ENCODE results near the gene SMARCC1.
"Not testable (repeated sequence)": the region's sequence is repeated elsewhere in the genome, so short reads cannot be mapped to it uniquely, and the experiment has no call there.

The SMARCC1 gene

GRCh38 chr3:47766186-47766585 is 15.5 kb downstream of the SMARCC1 start:
- no peak for DNase-seq

- no peak for DNase-seq
Measured at GRCh38 chr3:47762233-47762632, 19.5 kb downstream of the SMARCC1 start.

- no peak for DNase-seq
Measured at GRCh38 chr3:47761046-47761445, 20.6 kb downstream of the SMARCC1 start.

- DNase-seq: not testable (repeated sequence)
Measured at GRCh38 chr3:47760207-47760606, 21.5 kb downstream of the SMARCC1 start.

- no peak for DNase-seq
Measured at GRCh38 chr3:47758261-47759025, 23.2 kb downstream of the SMARCC1 start.

- no peak for DNase-seq
Measured at GRCh38 chr3:47752716-47753115, 29.0 kb downstream of the SMARCC1 start.

GRCh38 chr3:47750811-47751354 is 30.8 kb downstream of the SMARCC1 start:
- DNase-seq: not testable (repeated sequence)

- no peak for DNase-seq
Measured at GRCh38 chr3:47747558-47747957, 34.1 kb downstream of the SMARCC1 start.

- no peak for DNase-seq
Measured at GRCh38 chr3:47746264-47746663, 35.4 kb downstream of the SMARCC1 start.

GRCh38 chr3:47743855-47744254 is 37.8 kb downstream of the SMARCC1 start:
- no peak for DNase-seq

- DNase-seq: not testable (repeated sequence)
Measured at GRCh38 chr3:47743352-47743751, 38.3 kb downstream of the SMARCC1 start.

GRCh38 chr3:47741925-47742324 is 39.8 kb downstream of the SMARCC1 start:
- no peak for DNase-seq

GRCh38 chr3:47732143-47732542 is 49.5 kb downstream of the SMARCC1 start:
- DNase-seq: no peak

GRCh38 chr3:47731061-47731460 is 50.6 kb downstream of the SMARCC1 start:
- no peak for DNase-seq

- DNase-seq: no peak
Measured at GRCh38 chr3:47722859-47723258, 58.8 kb downstream of the SMARCC1 start.

GRCh38 chr3:47717448-47717847 is 64.2 kb downstream of the SMARCC1 start:
- DNase-seq: not testable (repeated sequence)

GRCh38 chr3:47716656-47717055 is 65.0 kb downstream of the SMARCC1 start:
- DNase-seq: no peak

- no peak for DNase-seq
Measured at GRCh38 chr3:47715928-47716327, 65.8 kb downstream of the SMARCC1 start.

- no peak for DNase-seq
Measured at GRCh38 chr3:47714606-47715005, 67.1 kb downstream of the SMARCC1 start.

GRCh38 chr3:47713655-47714054 is 68.0 kb downstream of the SMARCC1 start:
- no peak for DNase-seq

GRCh38 chr3:47712398-47712797 is 69.3 kb downstream of the SMARCC1 start:
- no peak for DNase-seq

GRCh38 chr3:47711596-47711995 is 70.1 kb downstream of the SMARCC1 start:
- no peak for DNase-seq

GRCh38 chr3:47705391-47705790 is 76.3 kb downstream of the SMARCC1 start:
- DNase-seq: no peak

GRCh38 chr3:47704237-47704612 is 77.5 kb downstream of the SMARCC1 start:
- DNase-seq: no peak

- DNase-seq: no peak
Measured at GRCh38 chr3:47701388-47701787, 80.3 kb downstream of the SMARCC1 start.
